Lung microvascular endothelial cell (primary cell): ENCODE results near the gene TMC6. TPM values are rescaled to one million over a fixed set of nuclear protein-coding genes. Genes with fewer than 3 reads are reported as not detected.
"Not testable (repeated sequence)": the region's sequence is repeated elsewhere in the genome, so short reads cannot be mapped to it uniquely, and the experiment has no call there.

ENCODE experiments used
- DNase-seq, 2 donors: peaks; one replicate each; pipeline versions ENCODE4 v3.0.0 to v3.0.0-alpha.2; 2010; ENCODE audit warnings: low read depth in 2 of 2
- total RNA-seq: library from RNA; depleted of rRNA; stranded (reverse); fragments of >200 nt; gene quantifications from 2 replicates; pipeline ENCODE4 v1.2.1, GENCODE V29; 2014

TMC6 gene
- total RNA-seq, 1 donor from 2014 or later = 31.9 TPM

- no peak for DNase-seq
These were observed 3.2 kb downstream of the TMC6 start for GRCh38 chr17:78125138-78125913.

- no peak for DNase-seq
These were observed 3.8 kb downstream of the TMC6 start for GRCh38 chr17:78124836-78125137.

- no peak for DNase-seq
These were observed 4.3 kb downstream of the TMC6 start for GRCh38 chr17:78124081-78124835.

- DNase-seq = no peak
These were observed 5.2 kb downstream of the TMC6 start for GRCh38 chr17:78123258-78123929.

GRCh38 chr17:78122931-78123249 lies 5.7 kb downstream of the TMC6 start:
- DNase-seq = no peak

GRCh38 chr17:78122216-78122930 lies 6.2 kb downstream of the TMC6 start:
- no peak for DNase-seq

GRCh38 chr17:78121801-78122215 lies 6.7 kb downstream of the TMC6 start:
- DNase-seq = no peak

GRCh38 chr17:78120971-78121800 lies 7.4 kb downstream of the TMC6 start:
- DNase-seq = no peak

- DNase-seq = no peak
These were observed 8.0 kb downstream of the TMC6 start for GRCh38 chr17:78120537-78120936.

GRCh38 chr17:78118801-78119241 lies 9.7 kb downstream of the TMC6 start:
- no peak for DNase-seq

GRCh38 chr17:78117027-78117981 lies 11.3 kb downstream of the TMC6 start:
- no peak for DNase-seq

GRCh38 chr17:78116411-78116810 lies 12.1 kb downstream of the TMC6 start:
- no peak for DNase-seq

GRCh38 chr17:78115803-78116202 lies 12.8 kb downstream of the TMC6 start:
- not testable (repeated sequence) for DNase-seq

GRCh38 chr17:78114831-78115723 lies 13.5 kb downstream of the TMC6 start:
- no peak for DNase-seq

- no peak for DNase-seq
These were observed 14.5 kb downstream of the TMC6 start for GRCh38 chr17:78113804-78114785.

GRCh38 chr17:78112518-78113471 lies 15.8 kb downstream of the TMC6 start:
- DNase-seq = peak; percentile 49 to 70
